SK-MEL-5 (cell line): Measurements from ENCODE around the gene HOXA6. TPM values are rescaled to one million over a fixed set of nuclear protein-coding genes. Genes with fewer than 3 reads are reported as not detected.
A peak's percentile ranks its signal among the peaks of the same experiment; 100 is the strongest.

ENCODE experiments used
- DNase-seq: peaks from one replicate; pipeline ENCODE4 v3.0.0-alpha.2; 2016; ENCODE audit warnings: low read depth, low spot score
- in situ Hi-C: cut with HindIII; loops from 2 replicates; pipeline ENCODE4 v1.10.0; 2016; ENCODE audit warnings: low sequenced_read_pairs, high pct_unique_total_duplicates, low pct_unique_long_range_greater_than_20kb
- small RNA-seq, 2 experiments: library from RNA; depleted of rRNA; stranded (forward); fragments of <200 nt; gene quantifications; one replicate each; pipeline ENCODE3, GENCODE V24; 2014
- total RNA-seq: library from RNA; depleted of rRNA; stranded (reverse); fragments of >200 nt; shearing (Covaris generic); gene quantifications from 2 replicates; pipeline ENCODE4 v1.2.3, GENCODE V29; 2014; rRNA removed

HOXA6 gene
- total RNA-seq, 1 experiment from 2014 or later: 1.9 TPM

- no peak for DNase-seq
- in situ Hi-C loops: no loop called here
These were observed 46.2 kb downstream of the HOXA6 start for GRCh38 chr7:27101171-27101956.

- DNase-seq: no peak
- in situ Hi-C loops: no loop called here
These were observed 46.8 kb downstream of the HOXA6 start for GRCh38 chr7:27100694-27101170.

- DNase-seq: no peak
- in situ Hi-C loops: no loop called here
These were observed 47.9 kb downstream of the HOXA6 start for GRCh38 chr7:27099453-27100370.

- DNase-seq: no peak
- in situ Hi-C loops: no loop called here
These were observed 48.8 kb downstream of the HOXA6 start for GRCh38 chr7:27098578-27099451.

GRCh38 chr7:27097686-27098577 lies 49.6 kb downstream of the HOXA6 start:
- in situ Hi-C loops: no loop called here
- no peak for DNase-seq

- DNase-seq: peak; percentile 45
- in situ Hi-C loops: no loop called here
These were observed 50.6 kb downstream of the HOXA6 start for GRCh38 chr7:27096768-27097514.

- DNase-seq: peak; percentile 85
- in situ Hi-C loops: no loop called here
These were observed 51.4 kb downstream of the HOXA6 start, which contains the start of gene HOXA1 for GRCh38 chr7:27095897-27096767. HOXA1 (minus strand) TSS chr7:27096000; CDS start chr7:27095912, 88 bp downstream.

Small RNAs within 50 kb of the gene (small RNA-seq; reads per million reads assigned to genes)
- gene AC004080.5 (0 reads per million in 2 experiments), gene RF01977 (0 reads per million in 2 experiments), gene RF02140 (0 reads per million in 2 experiments), gene RF02141 (0 reads per million in 2 experiments)

Other genes with a start within 250 kb of the HOXA6 start
- gene HOXA1, start 51.8 kb downstream of the HOXA6 start, total RNA-seq: 5.6 TPM in 2 replicates
- gene HOXA2, start 45.1 kb downstream of the HOXA6 start, total RNA-seq: 0.21 and 0.67 TPM in 2 replicates
- gene HOXA4, start 17.0 kb downstream of the HOXA6 start, total RNA-seq: 0.50 and 0.83 TPM in 2 replicates
- gene HOXA5, start 4.1 kb downstream of the HOXA6 start, total RNA-seq: 6.5 and 10.3 TPM in 2 replicates
- gene HOXA3, start 4.8 kb upstream of the HOXA6 start, total RNA-seq: 0.56 and 3.5 TPM in 2 replicates
- 0.45 TPM in 1 of 2 replicates, not detected in the other for gene HOXA7, start 8.9 kb upstream of the HOXA6 start, total RNA-seq
- not detected in 2 replicates for gene HOXA9, start 17.8 kb upstream of the HOXA6 start, total RNA-seq
- gene HOXA10, start 26.5 kb upstream of the HOXA6 start, total RNA-seq: not detected in 2 replicates
- 0.08 and 0.16 TPM in 2 replicates for gene HOXA11, start 37.5 kb upstream of the HOXA6 start, total RNA-seq
- gene HOXA13, start 52.3 kb upstream of the HOXA6 start, total RNA-seq: 1.5 and 2.0 TPM in 2 replicates
- not detected in 2 replicates for gene EVX1, start 95.0 kb upstream of the HOXA6 start, total RNA-seq